HG03432 (cell line): ENCODE measurements around the gene AFF1.
"Not testable (repeated sequence)": the region's sequence is repeated elsewhere in the genome, so short reads cannot be mapped to it uniquely, and the experiment has no call there.

Source experiments
- ATAC-seq: cut with Tn5 transposase; IDR thresholded peaks from one replicate; pipeline ENCODE4 v1.9.1; 2021; ENCODE audit warnings: mild to moderate bottlenecking, moderate library complexity; ENCODE audit not compliant: unreplicated experiment

Gene AFF1

DNA sequence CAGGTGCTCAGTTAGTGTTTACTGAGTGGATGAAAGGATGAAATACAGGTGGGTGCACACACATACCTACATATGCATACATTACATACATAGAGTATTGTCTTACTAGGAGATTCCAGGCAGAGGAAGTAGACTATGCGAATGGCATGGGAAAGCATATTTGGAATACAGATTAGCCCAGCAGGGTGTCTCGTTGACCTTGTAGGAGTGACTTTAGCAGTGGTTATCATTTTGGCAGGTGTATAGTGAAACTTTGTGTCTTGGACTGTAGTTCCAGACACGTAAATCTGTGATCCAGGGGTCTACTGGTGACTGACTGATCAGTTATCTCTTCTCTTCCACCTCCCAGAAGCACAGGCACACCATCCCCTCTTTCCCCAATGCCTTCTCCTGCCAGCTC is 199.3 kb downstream of the AFF1 start:
- ATAC-seq = no peak

DNA sequence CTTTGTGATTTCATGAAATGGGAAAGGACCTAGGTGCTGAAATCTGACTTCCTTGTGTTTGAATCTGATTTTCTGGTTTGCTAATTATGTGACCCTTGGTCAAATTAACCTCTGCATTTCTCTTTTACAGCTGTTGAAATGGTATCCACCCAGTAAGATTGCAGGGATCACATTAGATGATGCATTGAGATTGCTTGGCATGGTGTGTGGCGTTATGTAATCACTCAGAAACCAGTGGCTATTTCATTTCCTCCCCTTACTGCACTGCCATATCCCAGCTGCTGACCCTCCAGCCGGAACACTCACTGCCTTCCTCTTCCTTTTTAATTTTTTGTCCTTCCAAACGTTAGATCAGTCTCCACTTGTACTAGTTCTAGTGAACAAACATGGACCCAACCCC is 206.6 kb downstream of the AFF1 start:
- no peak for ATAC-seq

DNA sequence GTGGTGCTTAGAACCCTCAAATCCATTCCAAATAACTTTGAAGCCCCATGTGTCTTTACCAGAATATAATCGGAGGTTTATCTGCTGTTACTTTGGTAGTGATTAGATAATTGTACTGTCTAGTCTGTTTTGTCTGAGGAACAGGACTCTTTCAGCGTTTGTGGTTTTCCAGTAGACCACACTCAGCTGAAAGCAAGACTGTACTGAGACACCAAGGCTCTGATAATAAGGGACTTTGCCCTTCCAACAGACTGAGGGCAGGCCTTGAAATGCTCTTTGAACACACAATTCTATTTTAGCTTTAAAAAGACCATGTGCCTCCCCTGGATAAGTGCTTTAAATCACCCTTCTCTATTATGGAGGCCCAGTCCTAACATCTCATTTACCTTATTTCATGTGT is 209.5 kb downstream of the AFF1 start:
- ATAC-seq = peak; percentile 56

DNA sequence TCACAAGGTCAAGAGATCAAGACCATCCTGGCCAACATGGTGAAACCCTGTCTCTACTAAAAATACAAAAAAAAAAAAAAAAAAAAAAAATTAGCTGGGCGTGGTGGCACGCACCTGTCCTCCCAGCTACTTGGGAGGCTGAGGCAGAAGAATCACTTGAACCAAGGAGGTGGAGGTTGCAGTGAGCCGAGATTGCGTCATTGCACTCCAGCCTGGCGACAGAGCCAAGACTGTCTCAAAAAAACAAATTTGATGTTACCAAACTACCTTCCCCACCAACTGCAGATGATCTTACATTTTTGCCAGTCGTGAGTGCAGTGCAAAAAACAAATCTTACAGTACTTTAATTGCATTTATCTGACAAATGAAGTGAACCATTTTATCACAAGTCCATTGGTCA is 211.1 kb downstream of the AFF1 start:
- ATAC-seq = not testable (repeated sequence)

DNA sequence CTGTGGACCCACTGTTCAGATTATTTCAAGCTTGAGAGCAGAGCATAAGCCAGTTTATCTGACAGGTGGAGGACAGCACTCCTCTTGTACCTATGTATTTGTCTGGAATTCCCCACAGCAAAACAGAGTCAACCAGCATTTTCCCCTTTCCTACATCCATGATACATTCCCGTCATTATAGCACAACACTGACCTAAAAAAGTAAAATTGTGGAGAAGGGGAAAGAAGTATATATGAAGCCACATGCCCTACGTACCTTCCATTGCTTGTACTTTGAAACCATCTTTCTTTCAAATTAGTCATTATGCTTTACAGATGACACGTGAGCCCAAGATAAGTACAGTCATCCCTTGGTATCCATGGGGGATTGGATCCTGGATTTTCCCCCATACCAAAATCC is 212.3 kb downstream of the AFF1 start:
- no peak for ATAC-seq

DNA sequence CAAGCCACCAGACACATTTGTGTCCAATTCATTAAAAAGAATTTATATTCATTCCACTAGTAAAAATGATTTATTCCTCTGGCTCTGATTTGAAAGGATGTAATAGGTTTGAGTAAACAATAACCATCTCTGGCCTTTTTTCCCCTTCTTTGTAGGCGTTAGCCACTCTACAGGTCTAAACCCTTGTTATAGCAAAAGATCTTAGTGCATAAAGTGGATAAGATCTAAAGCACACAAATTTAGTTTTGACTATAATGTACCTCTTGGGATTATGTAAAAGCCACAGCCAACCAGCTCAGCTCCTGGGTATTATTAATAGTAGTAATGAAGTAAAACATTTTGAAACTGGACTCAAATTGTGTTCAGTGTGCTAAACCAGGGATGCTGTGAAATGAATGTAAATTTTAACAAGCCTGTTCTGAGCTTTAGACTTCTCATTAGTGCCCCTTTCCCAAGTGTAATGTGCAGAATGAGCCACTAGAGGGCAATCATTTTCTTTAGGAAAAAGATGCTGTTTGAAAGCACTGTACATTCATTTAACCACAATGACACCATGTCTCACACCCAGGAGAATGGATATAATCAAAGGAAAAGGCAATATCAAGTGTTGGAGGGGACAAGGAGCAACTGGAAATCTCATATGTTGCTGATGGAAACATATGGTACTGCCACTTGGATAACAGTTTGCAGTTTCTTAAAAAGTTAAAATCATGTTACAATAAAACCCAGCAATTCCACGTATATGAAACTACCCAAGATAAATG is 215.9 kb downstream of the AFF1 start:
- peak; percentile 71 for ATAC-seq

DNA sequence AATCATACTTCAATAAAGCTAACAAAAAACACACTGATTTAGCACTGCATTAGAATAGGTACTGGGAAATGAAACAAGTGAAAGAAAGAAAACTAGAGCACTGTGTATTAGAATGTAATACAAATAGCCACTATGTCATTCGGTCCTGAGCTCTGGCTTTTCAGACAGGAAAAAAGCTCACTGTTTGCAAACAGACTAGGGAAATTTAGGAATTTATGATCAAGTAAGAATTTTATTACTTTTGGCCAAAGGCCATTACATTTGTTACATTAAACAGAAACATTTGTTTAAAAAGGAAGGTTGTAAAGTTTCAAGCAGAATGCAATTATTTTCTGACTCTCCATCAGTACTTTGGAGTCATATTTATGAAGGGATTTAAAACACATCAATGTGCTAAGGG is 216.9 kb downstream of the AFF1 start:
- ATAC-seq = no peak

DNA sequence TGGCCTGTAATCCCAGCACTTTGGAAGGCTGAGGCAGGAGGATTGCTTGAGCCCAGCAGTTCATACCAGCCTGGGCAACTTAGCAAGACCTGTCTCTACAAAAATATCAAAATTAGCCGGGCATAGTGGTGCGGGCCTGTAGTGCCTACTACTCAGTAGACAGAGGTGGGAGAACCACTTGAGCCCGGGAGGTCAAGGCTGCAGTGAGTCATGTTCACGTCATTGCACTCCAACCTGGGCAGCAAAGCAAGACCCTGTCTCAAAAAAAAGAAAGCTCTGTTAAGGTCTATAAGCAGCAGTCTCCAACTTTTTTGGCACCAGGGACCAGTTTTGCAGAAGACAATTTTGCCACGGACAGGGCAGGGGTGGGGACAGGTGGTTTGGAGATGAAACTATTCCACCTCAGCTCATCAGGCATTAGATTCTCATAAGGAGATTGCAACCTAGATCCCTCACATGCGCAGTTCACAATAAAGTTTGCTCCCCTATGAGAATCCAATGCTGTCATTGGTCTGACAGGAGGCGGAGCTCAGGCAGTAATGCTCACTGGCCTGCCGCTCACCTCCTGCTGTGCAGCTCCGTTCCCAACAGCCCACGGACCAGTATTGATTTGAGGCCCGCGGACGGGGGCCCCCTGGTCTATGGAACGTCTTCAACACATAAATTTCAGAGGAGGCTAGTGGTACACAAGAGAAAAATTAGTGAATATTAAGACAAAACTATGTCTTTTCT is 217.7 kb downstream of the AFF1 start:
- no peak for ATAC-seq

DNA sequence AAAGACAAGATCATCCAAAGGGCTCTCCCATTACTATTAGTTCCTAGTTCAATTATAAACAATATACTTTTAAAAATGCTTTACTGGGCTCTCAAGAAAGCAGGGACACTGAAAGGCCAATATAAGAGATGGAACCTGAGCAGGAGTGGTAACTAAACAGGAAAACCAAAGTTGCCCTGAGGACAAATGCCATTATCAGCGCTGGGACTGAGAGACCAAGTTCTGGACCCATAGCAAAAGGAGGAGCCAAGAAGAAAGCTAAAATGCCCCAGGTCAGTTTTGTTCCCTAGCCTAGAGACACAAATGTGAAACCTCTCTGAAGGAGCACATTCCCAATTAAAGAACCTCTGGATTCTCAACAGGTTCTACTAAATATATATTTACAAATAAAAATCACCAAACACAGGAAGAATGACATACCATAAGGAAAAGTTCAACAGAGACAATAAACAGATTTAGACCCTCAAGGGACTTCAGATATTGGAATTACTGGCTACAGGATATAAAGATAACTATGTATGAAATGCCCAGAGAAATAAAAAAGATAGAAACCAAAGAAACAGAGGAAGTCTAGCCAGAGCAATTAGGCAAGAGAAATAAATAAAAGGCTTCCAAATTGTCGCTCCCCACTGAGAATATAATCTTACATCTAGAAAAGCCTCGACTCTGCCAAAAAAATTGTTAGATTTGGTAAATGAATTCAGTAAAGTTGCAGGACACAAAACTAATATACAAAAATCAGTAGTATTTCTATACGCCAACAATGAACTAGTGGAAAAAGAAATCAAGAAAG is 218.5 kb downstream of the AFF1 start:
- ATAC-seq = no peak

DNA sequence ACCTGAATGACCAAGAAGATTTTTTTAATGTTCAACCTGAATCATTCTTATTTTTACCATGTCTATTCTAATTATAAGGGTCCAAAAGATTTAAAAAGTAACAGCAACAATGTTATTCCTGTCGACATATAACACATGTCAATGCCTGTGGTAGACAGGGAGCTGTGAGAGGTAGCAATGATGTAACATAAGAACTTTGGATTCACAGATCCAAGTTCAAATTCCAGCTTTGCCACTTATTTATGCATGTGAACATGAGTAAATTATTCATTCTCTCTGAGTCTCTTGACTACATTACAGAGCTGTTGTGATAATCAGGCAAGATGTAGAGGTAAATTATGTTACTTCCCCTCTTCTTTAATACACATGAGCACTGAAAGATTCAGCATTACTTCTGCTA is 231.1 kb downstream of the AFF1 start:
- ATAC-seq = no peak

DNA sequence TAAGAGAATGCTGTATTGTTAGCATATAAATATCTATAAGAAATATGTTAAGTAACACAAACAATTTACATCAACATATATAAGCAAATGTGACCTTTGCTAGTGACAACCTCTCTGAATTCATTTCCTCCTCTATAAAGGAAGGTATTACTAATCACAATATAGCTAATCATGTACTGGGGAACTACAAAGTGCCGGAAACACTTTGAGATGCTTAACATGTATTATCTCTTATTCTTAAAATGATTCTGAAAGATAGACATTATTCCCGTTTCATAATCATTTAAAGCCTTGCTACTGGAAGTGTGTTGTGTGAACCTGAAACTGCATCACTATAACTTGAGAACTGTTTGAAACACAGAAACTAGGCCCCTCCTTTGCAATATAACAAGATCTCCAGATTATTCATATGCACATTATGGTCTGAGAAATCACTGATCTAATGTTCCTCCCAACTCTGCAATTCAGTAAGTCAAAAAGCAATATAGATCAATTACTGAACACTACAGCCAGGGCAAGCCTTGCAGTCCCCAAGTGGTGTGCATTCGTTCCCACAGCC is 231.6 kb downstream of the AFF1 start:
- no peak for ATAC-seq

DNA sequence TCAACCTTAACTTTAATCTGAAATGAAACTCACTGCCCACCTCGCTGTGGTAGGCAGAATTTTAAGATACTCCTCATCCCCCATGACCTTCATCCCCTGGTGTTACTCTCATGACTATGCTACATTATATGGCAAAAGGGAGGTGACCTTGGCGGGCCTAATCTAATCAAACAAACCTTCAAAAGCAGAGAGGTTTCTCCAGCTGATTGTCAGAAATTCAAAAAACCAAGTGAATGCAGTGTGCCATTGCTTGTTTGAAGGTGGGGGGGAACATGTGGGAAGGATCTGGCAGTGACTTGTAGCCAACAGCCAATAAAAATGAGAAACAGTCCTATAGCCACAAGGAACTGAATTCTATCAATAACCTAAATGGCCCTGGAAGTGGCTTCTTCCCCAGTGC is 237.1 kb downstream of the AFF1 start:
- ATAC-seq = no peak

DNA sequence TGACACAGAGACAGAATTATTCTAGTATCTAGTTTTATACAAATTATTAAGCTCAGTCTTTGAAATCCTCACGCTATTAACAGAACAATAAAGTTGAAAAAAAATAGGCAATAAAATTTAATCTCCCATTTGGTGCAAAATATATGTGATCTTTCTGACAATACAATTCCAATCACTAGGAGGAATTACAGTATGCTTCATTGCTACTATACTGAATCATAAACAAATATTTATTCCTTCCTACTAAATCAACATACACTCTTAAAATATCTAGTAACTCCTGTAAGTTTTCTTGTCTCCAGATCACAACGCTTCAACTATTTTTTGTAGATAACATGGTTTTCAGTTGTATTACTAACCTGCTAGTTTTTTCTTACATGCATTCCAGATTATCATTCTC is 239.9 kb downstream of the AFF1 start:
- no peak for ATAC-seq

DNA sequence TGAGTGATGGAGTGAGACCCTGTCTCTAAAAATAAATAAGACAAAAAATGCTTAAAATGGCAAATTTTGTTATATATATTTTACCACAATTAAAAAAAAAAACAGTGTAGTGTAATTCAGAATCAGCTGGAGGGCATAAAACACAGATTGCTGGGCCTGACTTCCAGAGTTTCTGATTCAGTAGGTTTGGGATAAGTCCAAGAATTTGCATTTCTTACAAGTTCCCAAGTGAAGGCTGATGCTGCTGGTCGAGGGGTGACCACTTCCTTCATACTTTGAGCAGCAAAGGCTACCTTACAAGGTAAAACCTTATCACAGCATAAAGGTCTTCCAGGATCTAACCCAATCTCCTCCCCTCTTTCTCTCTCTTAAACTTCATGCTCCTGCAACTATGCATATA is 244.9 kb downstream of the AFF1 start:
- ATAC-seq = no peak

DNA sequence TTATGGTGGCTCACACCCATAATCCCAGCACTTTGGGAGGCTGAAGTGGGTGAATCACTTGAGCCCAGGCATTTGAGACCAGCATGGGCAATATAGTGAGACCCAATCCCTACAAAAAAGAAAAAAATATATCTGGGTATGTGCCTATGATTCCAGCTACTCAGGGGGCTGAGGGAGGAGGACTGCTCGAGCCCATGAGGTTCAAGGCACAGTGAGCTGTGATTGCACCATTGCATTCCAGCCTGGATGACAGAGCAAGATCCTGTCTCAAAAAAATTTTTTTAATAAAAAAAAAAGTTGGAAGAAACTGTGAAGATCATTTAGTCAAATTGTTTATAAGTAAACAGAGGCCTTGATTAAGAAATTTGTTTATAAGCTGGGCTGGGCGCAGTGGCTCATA is 246.0 kb downstream of the AFF1 start:
- ATAC-seq = no peak

DNA sequence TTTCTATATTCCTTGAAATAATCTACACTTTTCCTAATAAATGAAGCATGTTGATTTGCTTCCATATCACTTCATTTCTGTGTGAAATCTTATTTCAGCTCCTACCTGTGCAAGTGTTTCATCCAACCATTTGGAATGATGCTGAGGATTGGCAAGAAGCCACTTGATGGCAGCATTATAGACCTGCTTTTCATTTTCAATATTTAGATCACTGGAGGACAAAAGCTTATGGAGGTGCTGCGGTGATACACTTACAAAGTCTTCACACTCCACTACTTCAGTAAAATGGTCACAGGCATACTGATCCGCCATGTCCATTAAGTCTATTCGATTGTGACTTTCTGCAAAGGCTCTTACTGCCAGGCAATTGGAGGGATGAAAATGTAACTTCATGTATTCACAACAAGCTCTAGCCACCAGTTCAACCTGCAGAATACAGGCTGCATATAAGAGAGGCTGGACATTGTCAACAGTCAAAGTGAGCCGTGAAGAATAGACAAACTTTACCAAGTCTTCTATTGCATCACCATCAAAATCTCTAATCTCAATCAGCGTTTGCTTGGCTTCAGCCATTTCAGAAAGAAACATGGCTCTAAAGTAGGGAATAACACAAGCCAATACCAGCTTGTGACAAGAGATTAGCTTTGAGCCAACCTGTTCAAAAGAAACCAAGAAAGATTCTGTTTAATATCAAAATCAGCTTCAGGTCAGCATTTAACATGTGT is 250.5 kb downstream of the AFF1 start:
- no peak for ATAC-seq

DNA sequence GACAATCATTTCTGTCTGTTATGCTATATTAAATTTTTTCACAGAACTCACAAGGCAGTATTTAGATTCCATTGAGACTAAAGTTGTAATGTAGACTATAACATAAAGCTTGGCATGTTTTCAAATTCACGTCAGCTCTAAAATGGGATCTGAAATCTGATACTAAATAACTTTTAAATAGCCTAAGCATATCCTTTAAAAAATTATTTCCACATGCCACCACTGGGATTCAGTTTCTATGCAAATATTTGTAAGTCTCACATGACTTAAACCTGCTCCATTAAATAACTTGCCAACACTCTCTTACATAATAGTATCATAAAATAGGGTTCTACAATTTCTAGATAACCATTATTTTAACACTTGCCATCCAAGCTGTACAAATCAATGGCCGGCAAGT is 253.2 kb downstream of the AFF1 start:
- ATAC-seq = no peak

DNA sequence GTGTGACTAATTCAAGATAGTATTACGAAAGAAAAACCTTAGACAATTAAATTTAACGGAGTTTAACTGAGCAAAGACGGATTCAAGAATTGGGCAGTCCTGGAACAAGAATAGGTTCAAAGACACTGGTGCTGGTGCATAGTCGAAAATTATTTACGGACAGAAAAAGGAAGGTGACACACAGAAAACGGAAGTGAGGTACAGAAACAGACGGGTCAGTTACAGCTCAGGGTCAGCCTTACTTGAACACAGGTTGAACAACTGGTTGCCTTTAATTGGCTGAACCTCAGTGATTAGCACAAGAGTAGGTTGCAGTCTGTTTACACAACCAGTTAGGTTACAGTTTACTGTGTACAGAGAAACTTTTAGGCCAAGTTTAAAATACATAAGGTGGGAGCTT is 254.1 kb downstream of the AFF1 start:
- no peak for ATAC-seq
